NCI-H2029 (cell line): ENCODE measurements around the gene GSAP.

ENCODE experiments used
- DNase-seq: peaks from one replicate; lab custom pipeline; 2025; lab: John Stamatoyannopoulos, UW

Gene GSAP

DNA sequence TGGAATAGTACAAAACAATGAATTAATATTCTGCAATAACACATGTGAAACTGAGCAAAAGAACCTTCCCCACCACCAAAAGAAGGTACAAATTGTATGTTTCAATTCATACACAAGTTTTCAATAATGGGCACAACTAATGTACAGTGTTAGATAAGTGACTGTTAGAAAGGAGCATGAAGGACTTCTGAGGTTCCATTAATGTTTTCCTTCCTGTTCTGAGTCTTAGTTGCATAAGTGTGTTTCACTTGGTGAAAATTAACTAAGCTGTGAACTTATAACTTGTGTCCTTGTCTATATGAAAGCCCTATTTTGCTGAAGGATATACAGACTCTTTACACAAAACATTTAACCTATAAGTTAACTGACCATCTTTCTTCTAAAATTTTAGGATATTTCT, 8.2 kb downstream of the GSAP start:
- no peak for DNase-seq

DNA sequence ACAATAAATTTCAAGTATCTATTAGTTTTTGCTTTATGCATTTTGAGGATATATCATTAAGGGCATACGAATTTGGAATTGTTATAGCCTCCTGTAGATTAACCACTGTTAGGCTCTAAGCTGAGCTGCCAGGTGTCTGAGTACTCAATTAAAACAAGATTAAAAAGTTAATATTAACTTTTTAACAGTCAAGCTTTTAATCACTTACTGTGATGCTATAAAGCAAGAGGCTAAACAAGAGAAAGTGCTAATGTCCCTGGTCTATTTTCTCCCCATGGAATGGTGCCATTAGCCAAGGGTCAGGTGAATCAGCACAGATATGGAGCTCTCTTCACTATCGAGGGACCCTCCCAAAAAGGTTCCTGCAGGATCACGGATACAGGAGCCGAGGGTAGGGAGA, 9.7 kb downstream of the GSAP start:
- no peak for DNase-seq

DNA sequence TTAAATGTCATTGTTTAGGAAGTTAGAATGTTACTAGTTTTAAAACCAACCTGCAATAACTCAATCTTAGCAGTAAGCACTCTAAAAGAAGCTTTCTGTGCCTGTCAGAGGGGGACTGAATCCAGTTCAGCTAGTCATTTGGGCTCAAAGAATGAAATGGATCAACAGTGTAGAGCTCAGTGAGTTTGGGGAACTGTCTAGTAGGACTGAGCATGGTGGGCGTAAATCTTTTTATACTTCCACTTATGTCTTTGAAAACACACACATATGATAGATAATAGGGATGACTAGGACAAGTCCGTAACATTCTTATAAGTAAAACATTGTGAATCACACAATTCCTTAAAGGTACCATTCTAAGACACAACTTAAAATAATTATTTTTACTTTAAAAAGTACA, 11.5 kb downstream of the GSAP start:
- no peak for DNase-seq

DNA sequence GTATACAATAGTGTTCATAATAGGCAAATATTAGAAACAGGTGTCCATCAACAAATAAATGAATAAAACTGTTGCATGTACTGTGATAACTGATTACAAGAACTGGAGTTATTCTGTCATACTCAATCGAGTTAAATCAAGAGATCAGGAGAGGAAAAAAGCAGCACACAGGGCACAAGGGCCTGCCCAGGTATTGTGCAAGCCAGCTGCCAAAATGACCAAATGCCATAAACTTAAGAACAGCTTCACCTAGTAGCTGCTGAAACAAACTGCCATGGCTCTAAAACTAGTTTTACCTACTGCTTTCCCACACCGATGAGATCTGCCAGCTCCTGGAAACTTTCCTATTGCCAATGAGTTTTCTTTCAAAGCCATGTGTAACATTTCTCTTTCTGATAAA, 12.2 kb downstream of the GSAP start:
- DNase-seq = no peak

DNA sequence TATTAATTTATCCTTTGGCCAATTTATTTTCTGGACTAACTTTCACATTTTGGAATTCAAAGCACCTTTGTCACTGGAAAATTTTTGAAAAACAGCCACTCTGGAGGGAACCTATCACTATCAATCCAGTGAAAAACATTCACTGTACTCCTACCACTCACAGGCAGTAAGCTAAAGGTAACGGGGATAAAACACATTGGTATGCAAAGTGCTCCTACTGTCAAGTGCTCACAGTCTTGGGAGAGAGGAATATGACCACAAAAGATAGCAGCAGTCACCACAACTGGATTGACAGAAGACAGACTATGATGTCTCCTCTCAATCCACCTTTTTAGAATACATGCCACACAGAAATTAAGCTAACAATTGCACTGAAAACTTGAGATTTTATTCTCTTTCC, 13.3 kb downstream of the GSAP start:
- no peak for DNase-seq

DNA sequence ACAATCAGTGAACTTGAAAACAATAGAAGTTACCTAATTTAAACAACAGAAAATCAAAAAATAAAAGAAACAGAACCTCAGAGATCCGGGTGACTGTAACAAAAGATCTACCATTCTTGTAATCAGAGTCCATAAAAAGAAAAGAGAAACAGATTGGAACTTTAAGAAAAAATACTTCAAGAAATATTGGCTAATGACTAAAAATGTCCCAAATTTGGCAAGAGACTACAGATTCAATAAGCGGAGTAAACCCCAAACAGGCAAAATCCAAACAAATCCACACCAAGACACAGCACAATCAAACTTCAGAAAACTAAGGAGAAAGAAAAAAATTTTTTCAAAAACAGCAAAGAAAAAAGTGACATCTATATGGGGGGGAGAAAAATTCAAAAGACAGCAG, 15.1 kb downstream of the GSAP start:
- DNase-seq = no peak

DNA sequence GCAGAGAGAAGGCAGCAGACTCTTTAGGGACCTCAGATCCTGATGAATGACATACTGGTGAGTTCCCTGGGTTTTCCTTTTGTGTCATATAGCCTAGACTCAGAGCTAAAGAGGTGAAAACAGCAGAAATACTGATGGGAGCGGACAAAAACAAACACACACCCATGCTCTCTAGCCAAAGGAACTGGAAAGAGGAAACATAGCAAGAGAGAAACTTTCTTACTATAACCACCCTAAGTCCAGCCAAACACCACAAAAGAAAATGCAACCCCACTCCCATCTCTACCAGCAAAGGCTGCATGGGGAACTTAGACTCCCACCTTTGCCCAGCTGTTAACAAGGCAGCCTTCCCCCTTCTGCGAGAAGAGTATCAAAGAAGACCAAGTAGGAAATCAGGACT, 16.3 kb downstream of the GSAP start:
- DNase-seq = no peak

DNA sequence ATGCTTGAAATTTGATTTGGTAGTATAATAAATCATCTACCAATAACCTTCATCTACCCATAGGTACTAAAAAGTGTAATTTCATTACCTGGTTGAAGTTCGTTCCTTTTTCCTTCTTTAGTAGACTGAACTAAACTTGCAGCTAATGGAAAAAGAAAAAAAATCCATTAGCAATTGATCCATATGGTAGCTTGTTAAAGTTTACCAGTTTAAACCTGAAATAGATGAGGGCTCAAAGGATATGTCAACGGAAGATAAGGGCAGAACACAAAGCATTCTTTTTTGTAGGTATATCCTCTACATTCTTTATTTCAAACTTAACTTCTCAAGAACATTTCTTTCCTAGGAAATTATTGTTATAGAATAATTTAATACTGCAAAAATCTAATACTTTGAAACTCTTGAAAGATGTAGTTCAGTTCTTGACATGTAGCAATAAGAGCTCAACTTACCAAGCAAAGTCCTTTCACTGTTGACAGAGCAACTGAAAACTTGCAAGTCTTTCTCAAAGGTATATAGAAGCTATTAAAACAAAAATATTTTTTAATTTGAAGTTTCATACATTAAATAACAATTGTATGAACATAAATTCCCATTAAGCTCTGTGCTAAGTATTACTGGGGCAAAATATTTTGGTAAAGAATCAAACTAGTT, 19.1 kb downstream of the GSAP start:
- DNase-seq = no peak

DNA sequence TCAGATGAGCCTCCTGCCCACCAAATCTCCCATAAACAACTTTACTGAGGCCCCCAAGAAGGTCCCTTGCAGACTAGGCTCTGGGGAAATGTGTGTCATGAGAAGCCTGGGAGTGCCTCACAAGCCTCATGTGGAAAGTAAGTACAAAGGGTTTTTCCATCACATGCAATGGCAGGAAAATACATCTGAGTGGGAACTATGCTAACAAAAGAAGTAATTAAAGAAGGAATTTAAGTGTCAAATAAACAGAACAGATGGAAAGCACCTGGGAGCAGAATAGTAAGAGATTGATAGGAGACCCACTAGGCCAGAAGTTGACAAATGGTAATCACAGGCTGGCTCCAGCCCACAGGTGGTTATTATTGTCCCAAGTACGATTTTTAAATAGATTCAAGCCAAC, 20.5 kb downstream of the GSAP start:
- DNase-seq = peak; percentile 13

DNA sequence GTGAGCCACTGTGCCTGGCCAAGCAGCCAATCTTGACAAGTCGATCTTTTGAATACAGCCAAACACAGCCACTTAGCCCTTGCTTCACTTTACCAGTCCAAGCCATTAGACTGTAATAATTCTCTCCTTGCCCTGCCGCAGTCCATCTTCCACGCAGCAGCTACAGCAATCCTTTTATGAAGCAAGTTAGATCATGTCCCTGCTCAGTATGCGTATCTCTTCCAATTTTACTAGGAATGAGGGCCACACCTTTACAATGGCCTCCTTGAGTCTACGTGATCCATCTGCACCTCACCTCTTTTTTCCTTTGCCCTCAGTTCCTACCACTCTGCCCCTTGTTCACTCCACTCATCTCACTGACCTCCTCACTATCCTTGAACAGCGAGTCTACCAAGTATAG, 22.2 kb downstream of the GSAP start:
- no peak for DNase-seq

DNA sequence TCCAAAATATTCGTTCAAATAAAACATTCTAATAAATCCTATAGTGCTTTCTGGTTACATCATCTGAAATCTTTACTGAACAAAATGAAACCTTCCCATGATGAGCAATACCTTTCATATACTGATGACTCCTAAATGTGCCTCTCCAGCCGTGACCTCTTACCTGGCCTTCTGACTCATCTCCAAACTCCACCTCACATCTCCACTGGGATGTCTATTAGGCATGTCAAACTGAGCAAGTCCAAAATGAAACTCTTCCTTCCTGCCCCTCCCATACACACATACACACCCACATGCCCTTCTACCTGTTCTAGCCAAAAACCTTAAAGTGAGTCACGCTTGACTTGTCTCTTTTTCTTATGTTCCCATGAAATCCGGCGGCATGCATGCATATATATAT, 22.9 kb downstream of the GSAP start:
- DNase-seq = no peak

DNA sequence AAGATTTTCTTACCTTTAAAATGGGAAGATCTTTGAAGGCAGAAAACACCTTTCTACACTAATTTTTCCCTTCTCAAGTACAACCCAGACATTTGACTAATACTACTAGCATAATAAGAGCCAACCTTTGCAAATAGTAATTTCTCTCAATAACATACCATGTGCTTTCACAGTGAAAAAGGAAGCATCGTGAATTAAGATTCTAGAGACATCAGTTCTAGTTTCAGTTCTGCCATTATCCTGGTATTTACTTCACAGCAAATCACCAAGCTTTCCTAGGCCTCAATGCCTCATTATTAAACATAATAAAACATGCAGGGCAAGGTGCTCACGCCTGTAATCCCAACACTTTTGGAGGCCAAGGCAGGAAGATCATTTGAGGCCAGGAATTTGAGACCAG, 24.9 kb downstream of the GSAP start:
- DNase-seq = no peak

DNA sequence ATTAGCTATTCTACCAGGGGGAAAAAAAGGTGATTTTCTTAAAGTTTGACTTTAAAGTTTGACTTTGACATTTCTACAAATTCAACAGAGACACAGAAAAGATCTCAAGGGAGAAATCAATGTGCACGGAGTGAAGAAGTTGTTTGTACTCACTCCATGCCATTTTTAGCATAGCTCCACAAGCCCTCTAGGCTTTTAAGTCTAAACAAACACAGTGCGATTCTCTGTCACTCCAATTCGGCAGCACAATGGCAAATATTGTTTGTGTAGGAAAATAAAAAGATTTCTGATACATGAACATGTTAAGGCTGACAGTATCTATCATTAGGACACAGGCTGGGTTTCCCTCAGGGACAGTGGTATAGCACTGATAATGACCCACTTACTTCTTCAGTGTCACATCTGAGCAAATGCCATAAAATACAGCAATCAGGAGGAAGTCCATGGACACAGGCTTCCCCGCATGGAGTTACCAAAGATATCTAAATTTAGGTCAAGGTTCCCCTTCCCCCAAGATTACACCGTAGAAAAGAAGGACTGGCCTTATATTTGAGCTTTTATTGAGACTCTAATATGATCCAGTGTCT, 28.0 kb downstream of the GSAP start:
- no peak for DNase-seq

DNA sequence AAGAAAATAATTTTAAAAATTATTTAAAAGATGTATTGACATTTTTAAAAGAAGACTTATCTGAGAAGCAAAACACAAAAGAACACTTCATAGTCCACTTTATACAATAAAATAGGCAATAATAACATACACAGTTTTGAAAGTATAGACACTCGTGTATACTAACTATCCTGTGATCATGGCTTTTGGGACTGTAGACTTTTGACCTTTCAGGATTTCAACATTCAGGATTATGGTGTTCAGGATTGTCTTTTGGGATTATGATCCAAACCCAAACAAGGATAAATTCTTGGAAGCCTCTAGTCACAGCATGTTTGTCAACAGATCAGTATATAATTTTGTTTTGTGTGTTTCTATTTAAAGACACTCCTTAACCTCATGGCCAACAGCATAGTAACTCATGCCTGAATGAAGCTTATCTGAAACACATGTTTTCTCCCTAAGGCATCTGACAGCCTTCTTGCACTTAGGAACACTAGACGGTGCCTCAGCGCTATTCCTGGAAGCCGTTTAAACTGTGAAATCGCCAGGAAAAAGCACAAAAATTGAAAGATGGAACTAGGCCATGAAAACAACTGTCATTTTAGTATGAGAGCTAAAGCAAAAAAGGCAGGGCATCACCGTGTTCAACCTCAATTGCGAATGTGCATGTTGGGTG, 29.9 kb downstream of the GSAP start:
- DNase-seq = no peak

DNA sequence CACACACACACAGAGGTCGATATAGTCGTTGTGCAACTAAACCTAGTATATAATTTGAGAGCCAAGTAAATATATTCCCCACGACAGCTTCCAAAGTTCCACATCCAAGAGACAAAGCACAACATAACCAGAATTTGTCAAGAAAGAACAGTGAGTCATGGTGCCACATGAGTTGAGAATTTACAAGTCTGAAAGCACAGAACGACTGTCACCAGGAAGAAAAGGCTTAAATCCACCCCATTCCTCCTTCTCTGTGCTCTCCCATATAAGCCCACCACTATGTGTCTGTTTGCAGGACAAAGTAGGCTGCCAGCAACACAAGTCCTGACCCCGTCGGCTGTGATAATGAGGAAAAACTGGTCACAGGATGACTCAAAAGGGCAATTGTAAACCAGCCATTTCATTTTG, 32.8 kb downstream of the GSAP start:
- no peak for DNase-seq

DNA sequence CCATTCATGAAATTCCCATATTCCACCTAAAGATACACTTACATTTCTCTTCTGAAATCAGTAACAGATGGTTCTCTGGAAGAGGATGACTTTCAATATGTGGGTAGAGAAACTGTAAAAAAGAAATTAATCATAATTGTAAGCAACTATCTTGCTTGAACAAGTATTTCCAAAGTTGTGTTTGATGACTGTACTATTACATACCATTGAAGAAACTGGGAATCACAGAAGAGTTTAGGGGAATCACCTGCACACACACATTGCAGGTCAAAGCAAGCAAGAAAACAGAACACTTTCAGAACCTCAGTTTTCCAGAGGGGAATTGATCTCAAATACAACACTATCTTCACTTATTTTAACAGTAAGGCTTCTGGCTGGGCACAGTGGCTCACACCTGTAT, 33.6 kb downstream of the GSAP start:
- DNase-seq = no peak

DNA sequence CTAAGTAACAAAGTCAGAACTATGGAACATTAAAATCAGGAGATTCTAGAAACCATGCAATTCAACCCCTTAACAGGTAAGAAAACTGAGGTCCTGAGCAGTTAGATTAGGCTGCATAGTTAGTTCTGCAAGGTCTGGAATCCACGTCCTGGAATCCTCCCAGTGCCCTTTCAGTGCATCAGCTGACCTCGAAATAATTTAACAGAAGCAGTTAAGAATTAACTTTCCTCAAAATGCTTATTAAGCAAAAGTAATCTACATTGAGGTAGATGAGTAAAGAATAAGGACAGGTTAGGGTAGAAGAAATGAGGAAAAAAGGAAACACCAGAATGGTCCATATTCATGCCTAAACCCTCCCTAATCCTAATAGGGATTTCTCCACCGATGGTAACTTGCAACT, 37.6 kb downstream of the GSAP start:
- no peak for DNase-seq

DNA sequence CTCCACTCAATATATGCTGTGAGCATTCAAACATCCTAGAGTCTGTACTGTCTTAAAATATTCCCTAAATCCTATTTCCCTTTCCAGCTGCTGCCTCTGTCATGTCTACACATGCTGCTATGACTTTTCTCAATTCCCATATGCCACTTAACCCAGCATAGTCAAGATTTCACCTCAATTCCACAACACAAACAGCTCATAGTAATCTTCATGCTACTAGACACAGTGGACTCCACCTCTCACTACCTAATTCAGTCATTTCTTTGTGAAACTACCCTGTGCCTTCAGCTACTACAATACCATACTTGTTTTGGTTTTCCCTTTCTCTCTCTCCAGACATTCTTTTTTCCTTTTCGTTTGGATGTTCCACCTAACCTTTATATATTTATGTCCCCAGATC, 45.5 kb downstream of the GSAP start:
- no peak for DNase-seq

DNA sequence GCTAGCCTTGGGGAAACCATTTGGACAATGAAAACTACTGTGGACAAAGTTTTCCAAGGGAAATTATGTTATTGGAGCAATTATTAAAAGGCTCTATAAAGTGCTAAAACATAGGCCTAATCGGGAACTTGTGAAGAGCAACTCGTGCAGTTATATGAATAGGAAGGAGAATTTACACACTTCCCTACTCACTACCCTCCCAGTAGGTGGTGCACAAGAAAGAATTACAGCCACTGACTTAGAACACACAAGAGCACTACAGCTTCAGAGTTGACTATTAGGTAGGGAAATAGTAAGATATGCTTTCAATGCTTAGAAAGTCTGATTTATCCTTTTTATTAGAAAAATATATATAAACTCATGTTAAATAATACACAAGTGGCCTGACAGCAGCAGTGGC, 47.2 kb downstream of the GSAP start:
- no peak for DNase-seq

DNA sequence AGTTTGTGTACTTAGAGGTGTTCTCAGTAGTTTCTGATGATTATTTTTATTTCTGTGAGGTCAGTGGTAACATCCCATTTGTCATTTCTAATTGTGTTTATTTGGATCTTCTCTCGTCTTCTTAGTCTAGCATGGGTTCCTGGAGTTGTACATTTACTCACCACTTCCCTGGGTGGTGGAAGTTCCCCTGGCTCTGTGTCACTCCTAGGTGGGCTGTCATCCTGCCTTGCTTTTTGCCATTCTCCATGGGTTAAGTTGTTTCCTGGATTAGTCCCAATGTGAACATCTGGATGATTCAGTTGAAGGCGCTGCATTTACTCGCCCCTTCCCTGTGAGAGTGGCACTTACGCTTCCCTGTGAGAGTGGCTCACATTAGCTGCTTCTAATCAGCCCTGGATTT, 48.2 kb downstream of the GSAP start:
- no peak for DNase-seq

DNA sequence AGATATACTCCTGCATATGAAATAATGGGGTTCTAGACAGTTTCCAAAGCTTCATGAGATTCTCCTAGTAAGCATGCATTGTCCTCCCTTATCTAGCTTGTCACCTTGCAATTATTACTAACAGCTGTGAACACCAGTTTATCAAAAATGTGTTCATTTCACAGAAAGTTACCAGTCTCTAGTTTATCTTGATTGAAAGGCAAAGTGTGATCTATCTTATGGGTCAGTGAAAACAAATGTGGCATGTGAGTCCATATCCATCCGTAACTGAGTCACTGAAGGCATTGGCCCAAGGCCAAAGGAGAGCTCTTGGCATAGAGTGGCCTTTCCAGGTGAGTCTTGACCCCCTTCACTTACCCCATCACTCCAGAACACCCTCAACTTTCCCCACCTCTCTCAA, 53.2 kb downstream of the GSAP start:
- DNase-seq = no peak

DNA sequence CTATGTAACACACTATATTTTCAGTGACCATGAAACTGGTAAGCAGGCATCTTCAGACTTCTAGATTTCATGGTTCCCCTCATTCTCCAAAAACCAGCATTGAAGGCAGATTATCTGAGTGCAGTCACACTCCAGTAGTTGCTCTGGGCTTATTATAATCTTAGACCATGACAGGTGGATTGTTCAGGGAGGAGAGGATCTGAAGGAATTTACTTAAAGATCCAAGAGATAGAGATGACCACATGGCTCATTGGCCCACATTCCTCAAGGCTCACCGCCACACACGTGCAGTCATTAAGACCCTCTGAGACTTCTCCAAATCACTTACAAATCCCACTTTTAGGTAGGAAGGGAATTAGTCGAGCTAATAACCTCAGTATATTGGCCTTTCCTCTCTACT, 55.2 kb downstream of the GSAP start:
- DNase-seq = no peak

DNA sequence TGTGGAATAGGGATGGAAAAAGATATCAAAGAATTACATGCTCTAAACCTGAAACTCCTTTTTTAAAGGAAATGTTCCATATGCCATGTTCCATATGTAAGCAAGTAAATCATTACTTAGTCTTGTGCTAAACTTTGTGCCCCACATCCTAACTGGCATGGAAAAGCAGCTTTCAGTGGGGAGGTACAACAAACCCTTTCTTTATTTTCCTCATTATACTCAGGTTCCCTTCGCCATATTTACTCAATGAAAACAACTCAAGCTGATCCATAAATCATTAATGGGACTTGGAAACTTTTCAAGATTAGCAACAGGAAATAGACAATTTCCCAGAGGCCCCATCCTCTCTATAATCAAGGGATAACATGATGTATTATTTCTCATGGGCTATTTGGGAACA, 56.0 kb downstream of the GSAP start:
- no peak for DNase-seq

DNA sequence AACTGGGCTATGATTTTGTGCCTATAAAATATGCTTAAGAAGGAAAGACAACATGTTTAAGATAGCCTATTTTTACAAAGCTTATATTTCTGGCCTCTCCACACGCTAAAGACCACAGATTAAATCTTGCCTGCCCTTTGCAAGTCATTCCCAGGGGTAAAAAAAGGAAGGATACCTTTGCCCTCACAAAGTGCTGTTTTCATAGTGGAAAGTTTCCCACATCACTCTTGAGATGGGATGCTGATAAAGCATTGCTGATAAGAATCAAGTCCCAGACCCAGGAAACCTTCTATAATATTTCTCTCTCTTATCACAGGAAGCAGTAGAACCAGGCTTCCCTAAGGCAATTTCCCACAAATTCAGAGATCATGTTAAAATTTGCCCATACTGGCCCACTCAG, 56.5 kb downstream of the GSAP start:
- DNase-seq = no peak
